ENCODE results near the gene MEGF11.

DNA sequence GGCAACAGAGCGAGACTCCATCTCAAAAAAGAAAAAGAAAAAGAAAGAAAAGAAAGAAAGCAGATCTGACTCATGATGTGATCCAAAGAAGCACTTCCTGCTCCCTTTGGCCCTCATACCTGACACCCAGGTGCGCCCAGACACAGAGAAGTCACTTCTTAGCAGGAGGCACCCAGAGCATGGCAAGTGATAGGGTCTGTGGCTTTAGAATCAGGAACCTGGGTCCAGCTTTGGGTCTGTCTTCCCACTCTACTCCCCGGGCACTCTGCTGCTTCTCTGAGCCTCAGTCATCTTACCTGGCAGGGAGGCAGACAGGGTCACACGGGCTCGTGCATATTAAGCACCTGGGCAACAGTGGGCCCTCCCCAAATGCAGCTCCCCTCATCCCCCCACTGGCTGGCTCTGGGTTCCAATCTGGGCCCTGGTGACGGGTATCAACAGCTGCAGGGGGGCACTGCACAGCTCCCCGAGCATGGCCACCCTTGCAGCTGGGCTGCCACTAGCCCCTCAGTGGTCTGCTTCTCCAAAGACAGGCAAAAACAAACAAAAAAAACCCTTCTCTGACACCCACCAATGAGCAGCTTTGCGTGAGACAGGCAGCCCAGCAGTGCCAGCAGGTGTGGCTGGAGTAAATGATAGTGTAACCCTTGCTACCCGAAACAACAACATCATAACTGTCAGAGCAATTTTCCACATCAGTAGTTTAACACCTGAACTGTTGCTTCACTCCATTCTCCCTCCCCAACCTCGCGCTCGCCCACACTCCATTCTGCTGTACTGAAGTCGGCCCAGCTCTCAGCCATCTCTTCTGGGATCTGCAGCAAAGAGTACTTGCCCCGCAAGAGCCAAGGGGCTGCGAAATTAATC is 99.8 kb downstream of the MEGF11 start:
- TF ChIP-seq, protein P1, sequence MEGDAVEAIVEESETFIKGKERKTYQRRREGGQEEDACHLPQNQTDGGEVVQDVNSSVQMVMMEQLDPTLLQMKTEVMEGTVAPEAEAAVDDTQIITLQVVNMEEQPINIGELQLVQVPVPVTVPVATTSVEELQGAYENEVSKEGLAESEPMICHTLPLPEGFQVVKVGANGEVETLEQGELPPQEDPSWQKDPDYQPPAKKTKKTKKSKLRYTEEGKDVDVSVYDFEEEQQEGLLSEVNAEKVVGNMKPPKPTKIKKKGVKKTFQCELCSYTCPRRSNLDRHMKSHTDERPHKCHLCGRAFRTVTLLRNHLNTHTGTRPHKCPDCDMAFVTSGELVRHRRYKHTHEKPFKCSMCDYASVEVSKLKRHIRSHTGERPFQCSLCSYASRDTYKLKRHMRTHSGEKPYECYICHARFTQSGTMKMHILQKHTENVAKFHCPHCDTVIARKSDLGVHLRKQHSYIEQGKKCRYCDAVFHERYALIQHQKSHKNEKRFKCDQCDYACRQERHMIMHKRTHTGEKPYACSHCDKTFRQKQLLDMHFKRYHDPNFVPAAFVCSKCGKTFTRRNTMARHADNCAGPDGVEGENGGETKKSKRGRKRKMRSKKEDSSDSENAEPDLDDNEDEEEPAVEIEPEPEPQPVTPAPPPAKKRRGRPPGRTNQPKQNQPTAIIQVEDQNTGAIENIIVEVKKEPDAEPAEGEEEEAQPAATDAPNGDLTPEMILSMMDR (conservative IDR thresholded peaks at IDR 0.05) = no peak
- no peak for TF ChIP-seq EZH2 (IDR thresholded peaks at IDR 0.05; ENCODE audit: low read depth)
